Activated T-cell treated with anti-CD3 and anti-CD28 coated beads, Interleukin-2, amount 50 U/mL, for 72 hours (primary cell): ENCODE data around the gene TADA2A. TPM values are rescaled to one million over a fixed set of nuclear protein-coding genes. Genes with fewer than 3 reads are reported as not detected.

Experiments used
- ATAC-seq, 2 donors: fragments of 150-1000 bp; cut with Tn5 transposase; replicated peaks in 1 of 2; 2 replicates each; pipeline ENCODE4 v1.10.0; 2021; ENCODE audit warnings: moderate library complexity in 2 of 2, mild to moderate bottlenecking in 1 of 2
- DNase-seq, 2 donors: peaks; one replicate each; pipeline ENCODE4 v3.0.0; 2021 to 2022; ENCODE audit warnings: mixed read lengths in 1 of 2
- H3K27ac Mint-ChIP-seq: one replicate; pipeline ENCODE4 v1.8.0; 2022; ENCODE audit warnings: mild to moderate bottlenecking, moderate library complexity, mixed read lengths
- H3K27me3 Mint-ChIP-seq: one replicate; pipeline ENCODE4 v1.8.0; 2022; ENCODE audit warnings: low read depth, mixed read lengths
- H3K36me3 Mint-ChIP-seq, 2 donors: one replicate each; pipeline ENCODE4 v1.8.0; 2022; ENCODE audit warnings: mixed read lengths in 2 of 2, mild to moderate bottlenecking in 1 of 2; ENCODE audit not compliant: insufficient read depth in 2 of 2
- H3K4me1 Mint-ChIP-seq: one replicate; pipeline ENCODE4 v1.8.0; 2022; ENCODE audit warnings: low read depth, mixed read lengths
- H3K4me3 Mint-ChIP-seq, 2 donors: one replicate each; pipeline ENCODE4 v1.8.0; 2022; ENCODE audit warnings: mild to moderate bottlenecking in 2 of 2, mixed read lengths in 2 of 2, moderate library complexity in 2 of 2
- H3K9me3 Mint-ChIP-seq, 2 donors: one replicate each; pipeline ENCODE4 v1.8.0; 2022; ENCODE audit warnings: mixed read lengths in 2 of 2
- total RNA-seq, 2 donors: library from RNA; stranded (reverse); gene quantifications; one replicate each; pipeline ENCODE4 v1.2.3, GENCODE V29; 2022

Gene TADA2A, protein sequence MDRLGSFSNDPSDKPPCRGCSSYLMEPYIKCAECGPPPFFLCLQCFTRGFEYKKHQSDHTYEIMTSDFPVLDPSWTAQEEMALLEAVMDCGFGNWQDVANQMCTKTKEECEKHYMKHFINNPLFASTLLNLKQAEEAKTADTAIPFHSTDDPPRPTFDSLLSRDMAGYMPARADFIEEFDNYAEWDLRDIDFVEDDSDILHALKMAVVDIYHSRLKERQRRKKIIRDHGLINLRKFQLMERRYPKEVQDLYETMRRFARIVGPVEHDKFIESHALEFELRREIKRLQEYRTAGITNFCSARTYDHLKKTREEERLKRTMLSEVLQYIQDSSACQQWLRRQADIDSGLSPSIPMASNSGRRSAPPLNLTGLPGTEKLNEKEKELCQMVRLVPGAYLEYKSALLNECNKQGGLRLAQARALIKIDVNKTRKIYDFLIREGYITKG
- 10 to 100 TPM; 39.4 to 42.3 TPM for total RNA-seq

DNA sequence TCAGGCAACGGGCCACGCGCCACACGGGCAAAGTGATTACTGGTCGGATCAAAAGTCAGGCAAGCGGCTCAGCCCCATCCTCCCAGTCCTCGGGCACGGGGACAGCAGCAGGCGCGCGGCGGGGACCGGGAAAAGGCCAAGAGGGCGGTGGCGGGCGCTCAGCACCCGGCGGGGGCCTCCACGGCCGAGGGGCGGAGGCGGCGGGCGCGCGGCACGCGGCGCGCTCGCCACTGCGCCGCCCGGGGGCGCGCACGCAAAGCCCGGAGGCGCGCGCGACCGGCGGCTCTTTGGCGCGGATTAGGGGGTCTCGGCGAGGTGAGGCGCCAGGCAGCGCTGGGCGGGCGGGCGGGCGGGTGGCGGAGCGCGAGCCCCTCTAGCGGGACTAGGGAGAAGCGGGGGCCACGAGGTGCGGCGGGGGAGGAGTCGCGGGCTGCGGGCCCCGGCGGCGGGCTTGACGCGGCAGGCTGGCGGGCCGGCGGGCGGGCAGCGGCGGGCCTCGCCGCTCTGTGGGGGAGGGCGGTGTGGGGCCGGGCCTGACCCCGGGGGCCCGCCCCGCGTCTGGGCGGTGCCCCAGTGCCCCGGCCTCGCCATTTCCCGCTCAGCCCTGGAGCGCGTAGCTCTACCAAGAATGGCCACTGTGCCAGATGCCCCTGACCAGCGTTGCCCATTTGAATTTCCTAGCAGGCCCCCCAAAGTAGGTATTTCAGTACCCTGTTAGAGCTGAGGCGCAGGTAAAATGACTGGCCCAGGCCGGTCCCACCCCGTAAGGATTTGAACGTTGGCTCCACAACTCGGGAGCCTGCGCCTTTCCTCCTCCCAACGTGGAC, at the start of gene TADA2A, which contains the start of gene ACACA:
TSS of gene TADA2A (plus strand) at position 252 of the 827 bp plus-strand sequence. CDS start 4,480 bp downstream, outside the sequence.
TSS of gene ACACA (minus strand) at position 202 of the 827 bp plus-strand sequence. CDS start 537 bp downstream, outside the sequence.
- Mint-ChIP-seq H3K27me3 (no peaks in the 10 kb centered on the region), H3K4me3 (peak within 1 kb of the TSS; percentile 95 to 96), H3K9me3 (no peaks in the 10 kb centered on the region), H3K4me1 (peaks cover 69% of the 10 kb centered on the region), H3K27ac (peak within 1 kb of the TSS; percentile 93), H3K36me3 (peaks cover 10 to 24% of the 10 kb centered on the region in 2 donors)
- ATAC-seq (peak; percentile 94 to 96), DNase-seq (peak; percentile 86 to 90)

- peak overlapping the region; percentile 96 to 99 for H3K4me3 Mint-ChIP-seq
- peak overlapping the region; percentile 45 for H3K27ac Mint-ChIP-seq
- ATAC-seq = peak; percentile 4 to 8
These were observed 48.4 kb upstream of the TADA2A start for GRCh38 chr17:37358098-37358829.

GRCh38 chr17:37358830-37359681, 47.6 kb upstream of the TADA2A start:
- peaks cover 0 to 1% of the 10 kb centered on the region in 2 donors for H3K36me3 Mint-ChIP-seq
- ATAC-seq = peak; percentile 96 to 97
- H3K9me3 Mint-ChIP-seq = no peaks in the 10 kb centered on the region
- H3K4me3 Mint-ChIP-seq = peak overlapping the region; percentile 96 to 99
- no peak overlapping the region for H3K27ac Mint-ChIP-seq
- H3K4me1 Mint-ChIP-seq = peaks cover 32% of the 10 kb centered on the region
- no peaks in the 10 kb centered on the region for H3K27me3 Mint-ChIP-seq
- DNase-seq = peak; percentile 96 to 97

More at GRCh38 chr17:37358098-37358829, 48.4 kb upstream of the TADA2A start:
- Mint-ChIP-seq H3K9me3 (no peaks in the 10 kb centered on the region), H3K36me3 (peaks cover 0 to 5% of the 10 kb centered on the region in 2 donors), H3K4me1 (peaks cover 32% of the 10 kb centered on the region), H3K27me3 (no peaks in the 10 kb centered on the region)
- peak; percentile 45 to 50 for DNase-seq

GRCh38 chr17:37359682-37360188, 47.0 kb upstream of the TADA2A start:
- peak overlapping the region; percentile 74 to 76 for H3K4me3 Mint-ChIP-seq
- DNase-seq (no peak), ATAC-seq (no peak)
- H3K27me3 Mint-ChIP-seq = no peaks in the 10 kb centered on the region
- no peaks in the 10 kb centered on the region for H3K9me3 Mint-ChIP-seq
- no peaks in the 10 kb centered on the region for H3K36me3 Mint-ChIP-seq
- H3K27ac Mint-ChIP-seq = no peak overlapping the region
- H3K4me1 Mint-ChIP-seq = peaks cover 27% of the 10 kb centered on the region

- no peak overlapping the region for H3K27ac Mint-ChIP-seq
- H3K4me3 Mint-ChIP-seq = no peak overlapping the region
These were observed 46.1 kb upstream of the TADA2A start for GRCh38 chr17:37360632-37361031.

GRCh38 chr17:37361543-37361942, 45.1 kb upstream of the TADA2A start:
- Mint-ChIP-seq H3K9me3 (no peaks in the 10 kb centered on the region), H3K4me3 (no peak overlapping the region), H3K4me1 (peaks cover 26% of the 10 kb centered on the region), H3K36me3 (no peaks in the 10 kb centered on the region), H3K27me3 (no peaks in the 10 kb centered on the region), H3K27ac (no peak overlapping the region)
- no peak for ATAC-seq
- no peak for DNase-seq

More at GRCh38 chr17:37360632-37361031, 46.1 kb upstream of the TADA2A start:
- no peaks in the 10 kb centered on the region for H3K27me3 Mint-ChIP-seq
- ATAC-seq = no peak
- H3K4me1 Mint-ChIP-seq = peaks cover 27% of the 10 kb centered on the region
- no peak for DNase-seq
- no peaks in the 10 kb centered on the region for H3K9me3 Mint-ChIP-seq
- H3K36me3 Mint-ChIP-seq = no peaks in the 10 kb centered on the region

DNA sequence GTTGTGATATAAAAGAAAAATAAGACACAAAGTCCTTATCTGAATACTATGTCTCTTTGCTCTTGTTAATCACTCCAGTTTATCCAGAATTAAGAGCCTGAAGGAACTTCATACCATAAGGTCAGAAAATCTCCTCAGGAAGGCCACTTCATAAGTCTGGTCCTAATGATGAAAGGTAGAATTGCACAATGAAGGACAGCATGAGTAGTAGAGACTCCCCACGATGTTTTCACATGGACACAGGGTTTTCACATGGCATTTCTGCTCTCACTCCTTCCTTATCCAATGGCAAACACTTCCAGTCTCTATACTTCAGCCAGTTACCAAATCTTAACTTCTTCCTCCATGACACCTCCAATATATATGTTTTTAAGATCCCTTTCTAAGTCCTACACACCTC, 41.1 kb upstream of the TADA2A start:
- DNase-seq = no peak
- Mint-ChIP-seq H3K9me3 (no peaks in the 10 kb centered on the region), H3K4me1 (no peaks in the 10 kb centered on the region), H3K27ac (no peak overlapping the region), H3K4me3 (no peak overlapping the region), H3K27me3 (no peaks in the 10 kb centered on the region), H3K36me3 (no peaks in the 10 kb centered on the region)
- no peak for ATAC-seq

DNA sequence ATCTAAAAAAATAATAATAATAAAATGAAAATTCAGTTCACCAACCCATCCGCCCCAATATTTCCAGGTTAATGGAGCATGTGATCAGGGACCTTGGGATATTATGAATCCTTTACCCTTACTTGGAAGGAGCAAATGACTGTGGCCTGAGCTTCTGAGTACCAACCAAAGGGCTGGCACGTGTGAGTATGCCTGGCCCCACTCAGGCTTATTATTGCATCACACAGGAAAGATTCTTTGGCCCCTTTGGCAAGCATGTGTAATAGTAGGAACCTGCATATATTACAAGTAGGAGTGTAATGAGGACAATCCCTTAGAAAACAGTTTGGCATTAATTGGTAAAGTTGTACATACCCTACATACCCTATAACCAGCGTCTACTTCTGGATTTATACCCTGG, 38.1 kb upstream of the TADA2A start:
- H3K36me3 Mint-ChIP-seq = no peaks in the 10 kb centered on the region
- H3K4me1 Mint-ChIP-seq = peaks cover 6% of the 10 kb centered on the region
- H3K9me3 Mint-ChIP-seq = no peaks in the 10 kb centered on the region
- H3K27ac Mint-ChIP-seq = no peak overlapping the region
- peak in 1 of 2 donors; percentile 26 for ATAC-seq
- DNase-seq = no peak
- no peaks in the 10 kb centered on the region for H3K27me3 Mint-ChIP-seq
- H3K4me3 Mint-ChIP-seq = no peak overlapping the region

GRCh38 chr17:37373530-37374159, 33.0 kb upstream of the TADA2A start:
- Mint-ChIP-seq H3K4me1 (peaks cover 9% of the 10 kb centered on the region), H3K36me3 (no peaks in the 10 kb centered on the region), H3K9me3 (no peaks in the 10 kb centered on the region), H3K27me3 (no peaks in the 10 kb centered on the region), H3K27ac (no peak overlapping the region), H3K4me3 (no peak overlapping the region)
- peak; percentile 68 to 72 for DNase-seq
- peak; percentile 89 to 97 for ATAC-seq

GRCh38 chr17:37375706-37376105, 31.0 kb upstream of the TADA2A start, which contains the start of gene C17orf78:
Gene C17orf78, plus strand, starts transcription at chr17:37375985. Its CDS starts 108 bp downstream, at chr17:37376093.
- H3K27me3 Mint-ChIP-seq = no peaks in the 10 kb centered on the region
- H3K4me1 Mint-ChIP-seq = peaks cover 9% of the 10 kb centered on the region
- H3K4me3 Mint-ChIP-seq = no peak within 1 kb of the TSS
- ATAC-seq = no peak
- no peaks in the 10 kb centered on the region for H3K9me3 Mint-ChIP-seq
- no peak within 1 kb of the TSS for H3K27ac Mint-ChIP-seq
- no peaks in the 10 kb centered on the region for H3K36me3 Mint-ChIP-seq
- no peak for DNase-seq

DNA sequence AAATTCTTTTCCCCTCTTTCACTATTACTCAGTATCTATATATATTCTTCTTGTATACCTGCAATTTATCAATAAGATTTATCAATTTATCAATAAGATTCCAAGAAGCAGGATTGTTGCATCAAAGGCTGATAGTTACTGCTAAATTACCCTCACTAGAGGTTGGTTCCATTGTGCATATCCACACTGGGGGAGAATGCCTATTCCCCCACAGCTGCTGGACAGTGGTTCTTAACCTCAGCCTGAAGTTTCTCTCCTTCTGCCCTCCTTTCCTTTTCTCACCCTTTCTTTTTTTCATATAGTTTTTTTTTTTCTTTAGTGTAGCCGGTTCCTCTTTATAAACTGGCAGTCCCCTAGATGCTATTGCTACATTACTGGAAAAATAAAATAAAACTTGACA, 24.6 kb upstream of the TADA2A start:
- H3K27me3 Mint-ChIP-seq = no peaks in the 10 kb centered on the region
- no peak overlapping the region for H3K27ac Mint-ChIP-seq
- DNase-seq = no peak
- H3K9me3 Mint-ChIP-seq = no peaks in the 10 kb centered on the region
- H3K36me3 Mint-ChIP-seq = no peaks in the 10 kb centered on the region
- ATAC-seq = no peak
- H3K4me3 Mint-ChIP-seq = no peak overlapping the region
- H3K4me1 Mint-ChIP-seq = no peaks in the 10 kb centered on the region
